ENCODE results near the gene ZGLP1. TPM values are rescaled to one million over a fixed set of nuclear protein-coding genes. Genes with fewer than 3 reads are reported as not detected.

ZGLP1 gene
- total and polyA plus RNA-seq, 7 donors = 1.1 to 6.0 (median 3.0) TPM; not detected in 1

GRCh38 chr19:10317045-10317856 is 7.6 kb upstream of the ZGLP1 start:
- H3K36me3 ChIP-seq = peaks cover 30 to 63% (median 42%) of the 10 kb centered on the region in 4 donors
- H3K27ac ChIP-seq = no peak overlapping the region
- H3K4me1 ChIP-seq = peaks cover 0 to 18% (median 13%) of the 10 kb centered on the region in 4 donors
- H3K4me3 ChIP-seq = no peak overlapping the region
- intact Hi-C loops (cut with DNase I) = no loop called here
- no peak for TF ChIP-seq POLR2AphosphoS5 (IDR thresholded peaks at IDR 0.05)
- TF ChIP-seq CTCF (IDR thresholded peaks at IDR 0.05) = no peak
- TF ChIP-seq POLR2A (IDR thresholded peaks at IDR 0.05) = no peak
- no peak for TF ChIP-seq EP300 (IDR thresholded peaks at IDR 0.05)
- H3K9me3 ChIP-seq = no peaks in the 10 kb centered on the region
- no peaks in the 10 kb centered on the region for H3K27me3 ChIP-seq
- no peak for DNase-seq
- WGBS, 2 donors = 85 to 89% methylated on average over 29 of the region's 29 CpGs

- peaks cover 25 to 55% (median 35%) of the 10 kb centered on the region in 4 donors for H3K36me3 ChIP-seq
These were observed 6.8 kb upstream of the ZGLP1 start for GRCh38 chr19:10316229-10317044.

GRCh38 chr19:10315335-10316214 is 6.0 kb upstream of the ZGLP1 start, which contains the start of gene FDX2:
TSS of gene FDX2 (minus strand) at chr19:10316015. CDS start at chr19:10315996, 19 bp downstream.
- peak within 1 kb of the TSS; percentile 64 to 89 (median 78) for H3K4me3 ChIP-seq
- no peaks in the 10 kb centered on the region for H3K9me3 ChIP-seq
- TF ChIP-seq CTCF (IDR thresholded peaks at IDR 0.05) (no peak), POLR2AphosphoS5 (IDR thresholded peaks at IDR 0.05) (peak in 3 of 4 donors; percentile 37 to 76 (median 74))
- peaks cover 20 to 50% (median 27%) of the 10 kb centered on the region in 4 donors for H3K36me3 ChIP-seq
- intact Hi-C loops (cut with DNase I) = no loop called here
- no peaks in the 10 kb centered on the region for H3K27me3 ChIP-seq
- H3K27ac ChIP-seq = peak within 1 kb of the TSS; percentile 58 to 75 (median 67)
- 1% methylated on average over 55 of the region's 55 CpGs for WGBS, 2 donors
- peaks cover 0 to 18% (median 13%) of the 10 kb centered on the region in 4 donors for H3K4me1 ChIP-seq
- peak; percentile 90 for DNase-seq

More at GRCh38 chr19:10316229-10317044, 6.8 kb upstream of the ZGLP1 start:
- H3K27ac ChIP-seq = peak overlapping the region; percentile 58 to 75 (median 67)
- no peak for DNase-seq
- H3K27me3 ChIP-seq = no peaks in the 10 kb centered on the region
- intact Hi-C loops (cut with DNase I) = no loop called here
- peaks cover 0 to 18% (median 13%) of the 10 kb centered on the region in 4 donors for H3K4me1 ChIP-seq
- TF ChIP-seq CTCF (IDR thresholded peaks at IDR 0.05) (no peak), EP300 (IDR thresholded peaks at IDR 0.05) (no peak)
- WGBS, 2 donors = 60 to 78% methylated on average over 19 of the region's 19 CpGs
- peak overlapping the region in 2 of 4 donors; percentile 75 to 89 for H3K4me3 ChIP-seq
- no peaks in the 10 kb centered on the region for H3K9me3 ChIP-seq

GRCh38 chr19:10306327-10306726 is 3.3 kb downstream of the ZGLP1 start:
- Histone ChIP-seq H3K27me3 (no peaks in the 10 kb centered on the region), H3K9me3 (no peaks in the 10 kb centered on the region), H3K27ac (no peak overlapping the region), H3K36me3 (peaks cover 0 to 11% (median 0%) of the 10 kb centered on the region in 4 donors), H3K4me1 (no peaks in the 10 kb centered on the region), H3K4me3 (no peak overlapping the region)
- WGBS, 2 donors = 90 to 92% methylated on average over 5 of the region's 5 CpGs
- intact Hi-C loops (cut with DNase I) = no loop called here
- TF ChIP-seq EP300 (IDR thresholded peaks at IDR 0.05) (no peak), POLR2AphosphoS5 (IDR thresholded peaks at IDR 0.05) (no peak), POLR2A (IDR thresholded peaks at IDR 0.05) (no peak), CTCF (IDR thresholded peaks at IDR 0.05) (no peak)
- no peak for DNase-seq
